K562 (cell line): Measurements from ENCODE around the gene RNU6-9. TPM values are rescaled to one million over a fixed set of nuclear protein-coding genes. Genes with fewer than 3 reads are reported as not detected.

ENCODE experiments used
- GABPB2 ChIP-seq: fragments of 250-450 bp; sonication (Bioruptor Pico); conservative IDR thresholded peaks from 2 replicates; pipeline ENCODE4 v1.5.1; 2021; ENCODE audit warnings: mild to moderate bottlenecking
- L3MBTL2 ChIP-seq: fragments of 450-650 bp; IDR thresholded peaks from 2 replicates; pipeline ENCODE4 v1.6.1; 2016; ENCODE audit warnings: mild to moderate bottlenecking, moderate library complexity
- MAZ ChIP-seq, 2 experiments: fragments of 450-650 bp in 1 of 2; sonication (generic) in 1 of 2; formaldehyde crosslinking; IDR thresholded peaks in 1 of 2; conservative IDR thresholded peaks in 1 of 2; 2 replicates each; pipeline versions ENCODE4 v1.4.0 to v1.5.0; 2020; ENCODE audit warnings: mild to moderate bottlenecking in 1 of 2, missing genetic modification reagents in 1 of 2
- MYNN ChIP-seq, 2 experiments: sonication (generic); formaldehyde crosslinking in 1 of 2; IDR thresholded peaks; 2 replicates each; pipeline versions ENCODE4 v1.5.0 to v1.6.1; 2016 to 2020; ENCODE audit warnings: antibody characterized with exemption in 1 of 2, missing genetic modification reagents in 1 of 2
- ZFX ChIP-seq: sonication (generic); formaldehyde crosslinking; IDR thresholded peaks from 2 replicates; pipeline ENCODE4 v1.8.0; 2022; ENCODE audit warnings: mild to moderate bottlenecking, missing genetic modification reagents, moderate library complexity
- ZNF511 ChIP-seq: sonication (generic); formaldehyde crosslinking; IDR thresholded peaks from 2 replicates; pipeline ENCODE4 v1.8.0; 2022; ENCODE audit warnings: mild to moderate bottlenecking, missing genetic modification reagents
- ZNF764 ChIP-seq: fragments of 250-450 bp; sonication (Bioruptor Pico); IDR thresholded peaks from 2 replicates; pipeline ENCODE4 v1.4.0; 2020; ENCODE audit warnings: low read depth, mild to moderate bottlenecking, moderate library complexity
- polyA plus RNA-seq, 8 experiments: library from polyadenylated mRNA; depleted of rRNA in 4 of 8; stranded (reverse) in 5 of 8; unstranded in 3 of 8; fragments of >200 nt; fragmentation: Nextera tagmentation in 2 of 8; fragmentation: Illumina TruSeq in 1 of 8; extraction: Ambion mirVana in 2 of 8; extraction: Trizol in 1 of 8; gene quantifications; 2 replicates each; pipeline versions ENCODE4 v1.2.1 to v1.2.3, GENCODE V29; 2011 to 2014; ENCODE audit warnings: inconsistent platforms in 1 of 8, missing spikeins in 1 of 8
- total RNA-seq, 7 experiments: library from RNA; depleted of rRNA in 6 of 7; stranded (reverse); fragments of >200 nt in 6 of 7; fragmentation: Illumina TruSeq in 2 of 7; extraction: Trizol in 2 of 7; gene quantifications; 2 replicates each; pipeline versions ENCODE4 v1.2.1 to v1.2.3, GENCODE V29; 2011 to 2021; ENCODE audit warnings: low replicate concordance in 1 of 7
- TF ChIP-seq, protein P1 (sequence below), 2 experiments: fragments of 450-650 bp in 1 of 2; sonication (generic) in 1 of 2; formaldehyde crosslinking in 1 of 2; IDR thresholded peaks; 2 replicates each; pipeline versions ENCODE4 v1.7.1 to v1.9.0; 2016 to 2022; ENCODE audit warnings: inconsistent platforms in 1 of 2, mild to moderate bottlenecking in 1 of 2, missing genetic modification reagents in 1 of 2

The RNU6-9 gene
- total and polyA plus RNA-seq, 9 of the 15 experiments (the other 6 are each of a cell fraction or from before 2014, with no cell fraction given), result not detected

DNA sequence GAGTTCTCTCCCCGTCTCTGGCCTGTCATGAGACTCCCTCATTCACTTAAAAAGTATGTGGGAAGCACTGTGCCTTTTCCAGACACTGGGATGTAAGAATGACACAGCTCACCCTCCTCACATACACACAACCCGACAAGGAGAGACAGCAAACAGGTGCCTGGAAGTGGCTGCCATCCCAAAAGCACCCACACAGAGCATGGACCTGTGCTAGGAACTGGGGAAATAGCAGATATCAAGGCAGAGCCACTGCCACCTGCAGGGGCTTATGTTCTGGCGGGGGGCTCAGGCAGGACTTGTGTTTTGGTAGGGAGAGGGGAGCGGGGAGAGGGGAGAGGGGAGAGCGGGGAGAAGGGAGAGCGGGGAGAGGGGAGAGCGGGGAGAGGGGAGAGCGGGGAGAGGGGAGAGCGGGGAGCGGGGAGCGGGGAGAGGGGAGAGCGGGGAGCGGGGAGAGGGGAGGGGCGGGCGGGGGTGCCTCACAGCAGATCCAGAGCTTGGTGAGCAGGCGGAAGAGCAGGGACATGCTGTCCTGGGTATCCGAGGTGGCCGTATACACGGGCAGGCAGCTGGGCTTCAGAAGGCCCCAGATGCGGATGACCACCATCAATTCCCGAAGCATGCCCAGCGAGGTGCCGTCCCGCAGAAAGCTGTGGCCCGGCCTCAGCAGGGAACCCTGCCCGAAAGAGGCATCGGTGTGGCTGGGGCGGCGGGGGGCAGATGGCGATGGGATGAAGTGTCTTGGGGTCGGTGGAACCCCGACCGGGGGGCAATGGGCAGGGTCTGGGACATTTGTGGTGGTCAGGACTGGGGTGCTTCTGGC, 21.6 kb upstream of the RNU6-9 start (continued):
- TF ChIP-seq, protein P1, sequence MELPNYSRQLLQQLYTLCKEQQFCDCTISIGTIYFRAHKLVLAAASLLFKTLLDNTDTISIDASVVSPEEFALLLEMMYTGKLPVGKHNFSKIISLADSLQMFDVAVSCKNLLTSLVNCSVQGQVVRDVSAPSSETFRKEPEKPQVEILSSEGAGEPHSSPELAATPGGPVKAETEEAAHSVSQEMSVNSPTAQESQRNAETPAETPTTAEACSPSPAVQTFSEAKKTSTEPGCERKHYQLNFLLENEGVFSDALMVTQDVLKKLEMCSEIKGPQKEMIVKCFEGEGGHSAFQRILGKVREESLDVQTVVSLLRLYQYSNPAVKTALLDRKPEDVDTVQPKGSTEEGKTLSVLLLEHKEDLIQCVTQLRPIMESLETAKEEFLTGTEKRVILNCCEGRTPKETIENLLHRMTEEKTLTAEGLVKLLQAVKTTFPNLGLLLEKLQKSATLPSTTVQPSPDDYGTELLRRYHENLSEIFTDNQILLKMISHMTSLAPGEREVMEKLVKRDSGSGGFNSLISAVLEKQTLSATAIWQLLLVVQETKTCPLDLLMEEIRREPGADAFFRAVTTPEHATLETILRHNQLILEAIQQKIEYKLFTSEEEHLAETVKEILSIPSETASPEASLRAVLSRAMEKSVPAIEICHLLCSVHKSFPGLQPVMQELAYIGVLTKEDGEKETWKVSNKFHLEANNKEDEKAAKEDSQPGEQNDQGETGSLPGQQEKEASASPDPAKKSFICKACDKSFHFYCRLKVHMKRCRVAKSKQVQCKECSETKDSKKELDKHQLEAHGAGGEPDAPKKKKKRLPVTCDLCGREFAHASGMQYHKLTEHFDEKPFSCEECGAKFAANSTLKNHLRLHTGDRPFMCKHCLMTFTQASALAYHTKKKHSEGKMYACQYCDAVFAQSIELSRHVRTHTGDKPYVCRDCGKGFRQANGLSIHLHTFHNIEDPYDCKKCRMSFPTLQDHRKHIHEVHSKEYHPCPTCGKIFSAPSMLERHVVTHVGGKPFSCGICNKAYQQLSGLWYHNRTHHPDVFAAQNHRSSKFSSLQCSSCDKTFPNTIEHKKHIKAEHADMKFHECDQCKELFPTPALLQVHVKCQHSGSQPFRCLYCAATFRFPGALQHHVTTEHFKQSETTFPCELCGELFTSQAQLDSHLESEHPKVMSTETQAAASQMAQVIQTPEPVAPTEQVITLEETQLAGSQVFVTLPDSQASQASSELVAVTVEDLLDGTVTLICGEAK (IDR thresholded peaks at IDR 0.05), result no peak
- TF ChIP-seq, protein P1 (CRISPR knock-in tag; IDR thresholded peaks at IDR 0.05), result no peak
- TF ChIP-seq ZNF764 (CRISPR knock-in tag), result no peak
- TF ChIP-seq MAZ (CRISPR knock-in tag; conservative IDR thresholded peaks at IDR 0.05 in 1 of 2, IDR thresholded peaks at IDR 0.05 in 1 of 2), result peak in 1 of 2 experiments; percentile 44; a peak in 2 of 4 replicates
- TF ChIP-seq ZFX (CRISPR knock-in tag), result peak; percentile 14; the same call in 1 of the 2 replicates
- TF ChIP-seq MYNN (IDR thresholded peaks at IDR 0.05), result peak; percentile 98
- peak; percentile 54; the same call in 1 of the 2 replicates for TF ChIP-seq MYNN (CRISPR knock-in tag; IDR thresholded peaks at IDR 0.05)
- no peak for TF ChIP-seq L3MBTL2
- no peak for TF ChIP-seq GABPB2
- peak; percentile 21; the same call in 1 of the 2 replicates for TF ChIP-seq ZNF511
